ENCODE results near the gene FBXO15.

The FBXO15 gene

GRCh38 chr18:74153377-74153776 lies 5.7 kb upstream of the FBXO15 start:
- DNase-seq (ENCODE audit: low read depth, low spot score): no peak

GRCh38 chr18:74152857-74153256 lies 5.2 kb upstream of the FBXO15 start:
- DNase-seq (ENCODE audit: low read depth, low spot score): no peak

GRCh38 chr18:74152270-74152669 lies 4.6 kb upstream of the FBXO15 start:
- DNase-seq (ENCODE audit: low read depth, low spot score): no peak

- no peak for DNase-seq (ENCODE audit: low read depth, low spot score)
Measured at GRCh38 chr18:74149878-74150277, 2.2 kb upstream of the FBXO15 start.

- no peak for DNase-seq (ENCODE audit: low read depth, low spot score)
Measured at GRCh38 chr18:74148543-74149070, 973 bp upstream of the FBXO15 start.

GRCh38 chr18:74147491-74147778 lies 199 bp downstream of the FBXO15 start:
- no peak for DNase-seq (ENCODE audit: low read depth, low spot score)

GRCh38 chr18:74146756-74147155 lies 878 bp downstream of the FBXO15 start:
- DNase-seq (ENCODE audit: low read depth, low spot score): no peak

GRCh38 chr18:74142252-74142651 lies 5.4 kb downstream of the FBXO15 start:
- DNase-seq (ENCODE audit: low read depth, low spot score): no peak

GRCh38 chr18:74141667-74142066 lies 6.0 kb downstream of the FBXO15 start:
- no peak for DNase-seq (ENCODE audit: low read depth, low spot score)

GRCh38 chr18:74140582-74140981 lies 7.1 kb downstream of the FBXO15 start:
- no peak for DNase-seq (ENCODE audit: low read depth, low spot score)

- no peak for DNase-seq (ENCODE audit: low read depth, low spot score)
Measured at GRCh38 chr18:74139888-74140287, 7.7 kb downstream of the FBXO15 start.

GRCh38 chr18:74139411-74139810 lies 8.2 kb downstream of the FBXO15 start:
- no peak for DNase-seq (ENCODE audit: low read depth, low spot score)

GRCh38 chr18:74137920-74138538 lies 9.6 kb downstream of the FBXO15 start:
- DNase-seq (ENCODE audit: low read depth, low spot score): no peak

- DNase-seq (ENCODE audit: low read depth, low spot score): no peak
Measured at GRCh38 chr18:74132201-74132600, 15.4 kb downstream of the FBXO15 start.

GRCh38 chr18:74131124-74131523 lies 16.5 kb downstream of the FBXO15 start:
- no peak for DNase-seq (ENCODE audit: low read depth, low spot score)

- no peak for DNase-seq (ENCODE audit: low read depth, low spot score)
Measured at GRCh38 chr18:74128159-74128558, 19.5 kb downstream of the FBXO15 start.

GRCh38 chr18:74126684-74127655 lies 20.7 kb downstream of the FBXO15 start:
- no peak for DNase-seq (ENCODE audit: low read depth, low spot score)

- DNase-seq (ENCODE audit: low read depth, low spot score): no peak
Measured at GRCh38 chr18:74124642-74125041, 23.0 kb downstream of the FBXO15 start.

GRCh38 chr18:74123200-74123599 lies 24.4 kb downstream of the FBXO15 start:
- DNase-seq (ENCODE audit: low read depth, low spot score): no peak

- DNase-seq (ENCODE audit: low read depth, low spot score): no peak
Measured at GRCh38 chr18:74116633-74117554, 30.7 kb downstream of the FBXO15 start.

GRCh38 chr18:74115046-74115445 lies 32.6 kb downstream of the FBXO15 start:
- no peak for DNase-seq (ENCODE audit: low read depth, low spot score)

GRCh38 chr18:74114116-74114515 lies 33.5 kb downstream of the FBXO15 start:
- no peak for DNase-seq (ENCODE audit: low read depth, low spot score)
